H9 (cell line): Measurements from ENCODE around the gene ERBIN. TPM values are rescaled to one million over a fixed set of nuclear protein-coding genes. Genes with fewer than 3 reads are reported as not detected.
"Not testable (repeated sequence)": the region's sequence is repeated elsewhere in the genome, so short reads cannot be mapped to it uniquely, and the experiment has no call there.

ENCODE experiments used
- DNase-seq: peaks from one replicate; pipeline ENCODE4 v3.0.0-alpha.2; 2017
- H2AFZ ChIP-seq: one replicate; pipeline ENCODE4 v1.6.1; 2013; ENCODE audit warnings: mild to moderate bottlenecking, low read length, control low read depth, moderate library complexity
- H2AK5ac ChIP-seq: 2 replicates; pipeline ENCODE4 v1.6.1; 2013; ENCODE audit warnings: low read length, control low read depth, mixed read lengths; ENCODE audit not compliant: insufficient read length
- H2BK120ac ChIP-seq: one replicate; pipeline ENCODE4 v1.6.1; 2013; ENCODE audit warnings: low read depth, mild to moderate bottlenecking, low read length, control low read depth, inconsistent platforms; ENCODE audit not compliant: poor library complexity, severe bottlenecking
- H2BK12ac ChIP-seq: 2 replicates; pipeline ENCODE4 v1.6.1; 2013; ENCODE audit warnings: low read length, control low read depth, mixed read lengths, low read depth; ENCODE audit not compliant: insufficient read length
- H2BK15ac ChIP-seq: 2 replicates; pipeline ENCODE4 v1.6.1; 2013; ENCODE audit warnings: low read depth, low read length, control low read depth
- H2BK20ac ChIP-seq: one replicate; pipeline ENCODE4 v1.6.1; 2013; ENCODE audit warnings: low read depth, mild to moderate bottlenecking, low read length, control low read depth, inconsistent platforms; ENCODE audit not compliant: poor library complexity, severe bottlenecking
- H2BK5ac ChIP-seq: 2 replicates; pipeline ENCODE4 v1.6.1; 2013; ENCODE audit warnings: low read length, control low read depth, mixed read lengths; ENCODE audit not compliant: insufficient read length
- H3K14ac ChIP-seq: 2 replicates; pipeline ENCODE4 v1.6.1; 2013; ENCODE audit warnings: low read length, control low read depth; ENCODE audit not compliant: insufficient read depth
- H3K18ac ChIP-seq: 2 replicates; pipeline ENCODE4 v1.6.1; 2013; ENCODE audit warnings: low read depth, mild to moderate bottlenecking, mixed read lengths, low read length, control low read depth; ENCODE audit not compliant: insufficient read length
- H3K23ac ChIP-seq: 2 replicates; pipeline ENCODE4 v1.6.1; 2013; ENCODE audit warnings: low read length, control low read depth, mixed read lengths, low read depth; ENCODE audit not compliant: insufficient read length
- H3K23me2 ChIP-seq: 2 replicates; pipeline ENCODE4 v1.6.1; 2013; ENCODE audit warnings: low read depth, mild to moderate bottlenecking, mixed read lengths, low read length, control low read depth; ENCODE audit not compliant: insufficient read length, poor library complexity, severe bottlenecking
- H3K27ac ChIP-seq: 2 replicates; pipeline ENCODE4 v1.5.1; 2013; ENCODE audit warnings: low read length, control low read depth, mixed read lengths, low read depth; ENCODE audit not compliant: insufficient read length
- H3K27me3 ChIP-seq: 2 replicates; pipeline ENCODE4 v1.6.1; 2013; ENCODE audit warnings: low read length, control low read depth, inconsistent platforms; ENCODE audit not compliant: insufficient read depth
- H3K4ac ChIP-seq: 2 replicates; pipeline ENCODE4 v1.6.1; 2013; ENCODE audit warnings: low read depth, mild to moderate bottlenecking, control low read depth, inconsistent platforms, low read length, moderate library complexity
- H3K4me1 ChIP-seq: 2 replicates; pipeline ENCODE4 v1.6.1; 2013; ENCODE audit warnings: low read length, control low read depth, inconsistent platforms; ENCODE audit not compliant: insufficient read depth
- H3K4me2 ChIP-seq: 2 replicates; pipeline ENCODE4 v1.6.1; 2013; ENCODE audit warnings: low read length, control low read depth, mixed read lengths; ENCODE audit not compliant: insufficient read length, insufficient read depth
- H3K56ac ChIP-seq: 2 replicates; pipeline ENCODE4 v1.6.1; 2013; ENCODE audit warnings: low read depth, mild to moderate bottlenecking, mixed read lengths, low read length, control low read depth; ENCODE audit not compliant: insufficient read length
- H3K79me1 ChIP-seq: 2 replicates; pipeline ENCODE4 v1.6.1; 2013; ENCODE audit warnings: low read depth, mild to moderate bottlenecking, moderate library complexity, low read length, control low read depth, inconsistent platforms; ENCODE audit not compliant: insufficient read depth, poor library complexity, severe bottlenecking
- H3K79me2 ChIP-seq: 2 replicates; pipeline ENCODE4 v1.6.1; 2013; ENCODE audit warnings: low read length, control low read depth, inconsistent platforms; ENCODE audit not compliant: insufficient read depth
- H3K9ac ChIP-seq: 2 replicates; pipeline ENCODE4 v1.6.1; 2013; ENCODE audit warnings: low read length, control low read depth, mixed read lengths; ENCODE audit not compliant: insufficient read length; ENCODE audit errors: extremely low read depth
- H3K9me3 ChIP-seq: one replicate; pipeline ENCODE4 v1.6.1; 2013; ENCODE audit warnings: low read depth, low read length, inconsistent platforms; ENCODE audit not compliant: control insufficient read depth
- H3T11ph ChIP-seq: one replicate; pipeline ENCODE4 v1.6.1; 2013; ENCODE audit warnings: mild to moderate bottlenecking, low read length, control low read depth, inconsistent platforms
- H4K20me1 ChIP-seq: one replicate; pipeline ENCODE4 v1.6.1; 2013; ENCODE audit not compliant: control insufficient read depth, insufficient read length, insufficient read depth
- H4K5ac ChIP-seq: 2 replicates; pipeline ENCODE4 v1.6.1; 2013; ENCODE audit warnings: low read depth, mild to moderate bottlenecking, mixed read lengths, low read length, control low read depth; ENCODE audit not compliant: insufficient read length
- H4K8ac ChIP-seq: replicated peaks from 2 replicates; pipeline ENCODE4 v1.6.1; 2013; ENCODE audit warnings: low read length, control low read depth, mixed read lengths, low read depth; ENCODE audit not compliant: insufficient read length
- H4K91ac ChIP-seq: 2 replicates; pipeline ENCODE4 v1.6.1; 2013; ENCODE audit warnings: low read depth, mild to moderate bottlenecking, moderate library complexity, mixed read lengths, low read length, control low read depth; ENCODE audit not compliant: insufficient read length
- H3K27ac Mint-ChIP-seq, 3 experiments: 2 replicates in 2 of 3; 3 replicates in 1 of 3; pipeline ENCODE4 v1.8.0; 2020 to 2021; ENCODE audit warnings: mixed read lengths in 3 of 3, mild to moderate bottlenecking in 1 of 3, moderate library complexity in 1 of 3
- H3K27me3 Mint-ChIP-seq: 2 replicates; pipeline ENCODE4 v1.8.0; 2021; ENCODE audit warnings: low read depth, mild to moderate bottlenecking, moderate library complexity, mixed read lengths
- H3K36me3 Mint-ChIP-seq, 3 experiments: 2 replicates in 2 of 3; 3 replicates in 1 of 3; pipeline ENCODE4 v1.8.0; 2020 to 2021; ENCODE audit warnings: low read depth in 3 of 3, mixed read lengths in 3 of 3; ENCODE audit not compliant: insufficient read depth in 1 of 3
- H3K4me1 Mint-ChIP-seq, 2 experiments: 2 replicates each; pipeline ENCODE4 v1.8.0; 2020; ENCODE audit warnings: mixed read lengths in 2 of 2
- H3K4me3 Mint-ChIP-seq, 2 experiments: 2 replicates in 1 of 2; 3 replicates in 1 of 2; pipeline ENCODE4 v1.8.0; 2020 to 2021; ENCODE audit warnings: mild to moderate bottlenecking in 2 of 2, mixed read lengths in 2 of 2, moderate library complexity in 1 of 2
- H3K9me3 Mint-ChIP-seq, 2 experiments: 2 replicates in 1 of 2; 3 replicates in 1 of 2; pipeline ENCODE4 v1.8.0; 2020; ENCODE audit warnings: mild to moderate bottlenecking in 2 of 2, mixed read lengths in 2 of 2, moderate library complexity in 1 of 2
- WGBS: extraction: QIAGEN DNeasy Blood & Tissue Kit; methylation state at CpG from one replicate; pipeline ENCODE4 v1.1.7; 2013; ENCODE audit warnings: missing lambda C conversion rate, low lambda C conversion rate, mixed read lengths; ENCODE audit not compliant: insufficient read length; ENCODE audit errors: extremely low coverage; 5-methylcytosine and 5-hydroxymethylcytosine counted together
- total RNA-seq: library from RNA; stranded (reverse); gene quantifications from 2 replicates; pipeline ENCODE4 v1.2.1, GENCODE V29; 2021
- TF ChIP-seq, protein P1 (sequence below): fragments of 200-600 bp; sonication (generic); conservative IDR thresholded peaks from 3 replicates; pipeline ENCODE4 v1.8.0; 2021; ENCODE audit warnings: antibody characterized with exemption, mild to moderate bottlenecking

The ERBIN gene
- total RNA-seq, 1 experiment from 2014 or later = 42.9 TPM

DNA sequence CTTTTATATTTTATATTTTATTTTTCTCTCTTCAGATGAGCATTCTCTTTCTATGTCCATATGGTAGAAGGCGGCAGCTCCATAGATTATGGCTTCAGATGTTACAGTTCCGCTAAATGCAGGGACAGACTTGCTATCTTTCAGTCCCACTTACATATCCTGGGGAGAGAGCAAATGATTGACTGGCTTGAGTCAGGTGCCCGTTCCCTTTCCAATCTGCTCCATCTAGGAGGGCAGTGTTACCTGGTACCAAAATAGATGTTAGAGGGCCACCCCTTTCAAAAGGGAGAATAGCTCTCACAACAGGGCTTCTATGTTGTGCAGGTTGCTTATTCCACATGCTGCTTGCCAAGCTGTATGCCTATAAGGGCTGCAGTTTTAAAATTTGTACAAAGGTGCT is 45.3 kb downstream of the ERBIN start:
- Histone ChIP-seq H2BK20ac (no peak overlapping the region), H3K27me3 (no peaks in the 10 kb centered on the region), H4K20me1 (no peaks in the 10 kb centered on the region), H3K9ac (no peak overlapping the region), H3K14ac (no peak overlapping the region), H2BK15ac (peak overlapping the region; percentile 31; the same call in 1 of the 2 replicates), H3T11ph (no peak overlapping the region), H3K27ac (no peak overlapping the region), H3K18ac (no peak overlapping the region), H2AK5ac (no peak overlapping the region), H3K9me3 (no peaks in the 10 kb centered on the region), H3K4me1 (no peaks in the 10 kb centered on the region), H4K5ac (no peak overlapping the region), H2BK5ac (no peak overlapping the region), H4K91ac (no peak overlapping the region), H3K4me2 (no peak overlapping the region), H3K23me2 (no peaks in the 10 kb centered on the region), H2BK120ac (no peak overlapping the region), H3K56ac (no peak overlapping the region), H3K79me1 (peaks cover 17% of the 10 kb centered on the region), H3K4ac (no peak overlapping the region), H3K79me2 (peaks cover 9% of the 10 kb centered on the region; the same call in 1 of the 2 replicates), H3K23ac (no peak overlapping the region), H2AFZ (no peak overlapping the region), H2BK12ac (no peak overlapping the region), H4K8ac (no peak overlapping the region)
- DNase-seq = no peak
- peaks cover 12 to 17% of the 10 kb centered on the region in 2 experiments; a peak in 4 of 5 replicates for H3K9me3 Mint-ChIP-seq
- TF ChIP-seq, protein P1, sequence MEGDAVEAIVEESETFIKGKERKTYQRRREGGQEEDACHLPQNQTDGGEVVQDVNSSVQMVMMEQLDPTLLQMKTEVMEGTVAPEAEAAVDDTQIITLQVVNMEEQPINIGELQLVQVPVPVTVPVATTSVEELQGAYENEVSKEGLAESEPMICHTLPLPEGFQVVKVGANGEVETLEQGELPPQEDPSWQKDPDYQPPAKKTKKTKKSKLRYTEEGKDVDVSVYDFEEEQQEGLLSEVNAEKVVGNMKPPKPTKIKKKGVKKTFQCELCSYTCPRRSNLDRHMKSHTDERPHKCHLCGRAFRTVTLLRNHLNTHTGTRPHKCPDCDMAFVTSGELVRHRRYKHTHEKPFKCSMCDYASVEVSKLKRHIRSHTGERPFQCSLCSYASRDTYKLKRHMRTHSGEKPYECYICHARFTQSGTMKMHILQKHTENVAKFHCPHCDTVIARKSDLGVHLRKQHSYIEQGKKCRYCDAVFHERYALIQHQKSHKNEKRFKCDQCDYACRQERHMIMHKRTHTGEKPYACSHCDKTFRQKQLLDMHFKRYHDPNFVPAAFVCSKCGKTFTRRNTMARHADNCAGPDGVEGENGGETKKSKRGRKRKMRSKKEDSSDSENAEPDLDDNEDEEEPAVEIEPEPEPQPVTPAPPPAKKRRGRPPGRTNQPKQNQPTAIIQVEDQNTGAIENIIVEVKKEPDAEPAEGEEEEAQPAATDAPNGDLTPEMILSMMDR = no peak
- peaks cover 15 to 27% (median 22%) of the 10 kb centered on the region in 3 experiments for H3K36me3 Mint-ChIP-seq
- H3K4me1 Mint-ChIP-seq = peaks cover 25 to 40% of the 10 kb centered on the region in 2 experiments
- H3K27ac Mint-ChIP-seq = peak overlapping the region in 1 of 3 experiments; percentile 35; a peak in 1 of 7 replicates
- no CpG with 5 or more reads among the region's 3 CpGs for WGBS
- H3K27me3 Mint-ChIP-seq = no peaks in the 10 kb centered on the region
- H3K4me3 Mint-ChIP-seq = no peak overlapping the region

DNA sequence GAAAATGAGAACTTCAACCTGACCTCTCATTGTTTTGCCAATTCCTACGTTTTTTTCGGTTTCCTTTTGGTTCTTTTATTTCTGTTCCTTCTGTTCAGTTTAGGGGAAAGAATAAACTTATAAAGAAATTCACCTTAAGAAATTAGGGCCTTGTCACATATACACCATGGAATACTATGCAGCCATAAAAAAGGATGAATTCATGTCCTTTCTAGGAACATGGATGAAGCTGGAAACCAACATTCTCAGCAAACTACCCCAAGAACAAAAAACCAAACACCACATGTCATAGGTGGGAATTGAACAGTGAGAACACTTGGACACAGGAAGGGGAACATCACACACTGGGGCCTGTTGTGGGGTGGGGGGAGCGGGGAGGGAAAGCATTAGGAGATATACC is 46.5 kb downstream of the ERBIN start:
- not testable (repeated sequence) for H3K14ac ChIP-seq, H4K8ac ChIP-seq, H2BK12ac ChIP-seq, H3K4me3 Mint-ChIP-seq, H3K4me2 ChIP-seq, H2AK5ac ChIP-seq, H3K27me3 Mint-ChIP-seq, H3K56ac ChIP-seq, DNase-seq, H3T11ph ChIP-seq, H2BK20ac ChIP-seq, H2BK5ac ChIP-seq, H3K9me3 ChIP-seq, H4K5ac ChIP-seq, H3K4me1 ChIP-seq, H4K91ac ChIP-seq, H3K27me3 ChIP-seq, H3K18ac ChIP-seq, H3K27ac ChIP-seq, H3K9ac ChIP-seq, H3K27ac Mint-ChIP-seq, H3K4ac ChIP-seq, H3K79me2 ChIP-seq, H3K23me2 ChIP-seq, H3K23ac ChIP-seq, H4K20me1 ChIP-seq, H2BK15ac ChIP-seq, H2AFZ ChIP-seq, H2BK120ac ChIP-seq
- no CpG with 5 or more reads among the region's 3 CpGs for WGBS
- Mint-ChIP-seq H3K4me1 (peaks cover 23 to 37% of the 10 kb centered on the region in 2 experiments), H3K9me3 (peaks cover 17 to 19% of the 10 kb centered on the region in 2 experiments), H3K36me3 (peaks cover 18 to 35% (median 25%) of the 10 kb centered on the region in 3 experiments)
- peaks cover 17% of the 10 kb centered on the region for H3K79me1 ChIP-seq
